Measurements from ENCODE around the gene LRRC4C. TPM values are rescaled to one million over a fixed set of nuclear protein-coding genes. Genes with fewer than 3 reads are reported as not detected.

The LRRC4C gene
- total and polyA plus RNA-seq, 10 of the 15 experiments (the other 5 are each of a cell fraction or from before 2014, with no cell fraction given): 1.5 TPM; not detected in 9

GRCh38 chr11:41175304-41175972 is 284.0 kb downstream of the LRRC4C start:
- H3K36me3 ChIP-seq (ENCODE audit: control insufficient read depth in 2 of 2, insufficient read depth in 2 of 2, low read length in 1 of 2): no peaks in the 10 kb centered on the region
- RAD21 ChIA-PET (ENCODE audit: unreplicated experiment): interaction anchor here (1.2 to 1.4 kb wide), 2 partner anchors 132 to 251 kb away, joined by 3 read pairs; no protein-coding TSS in a partner anchor
- intact Hi-C loops (cut with micrococcal nuclease; ENCODE audit: unreplicated experiment): no loop called here

More at GRCh38 chr11:41175304-41175972, 284.0 kb downstream of the LRRC4C start:
- 0% methylated on average over 1 of the region's 1 CpG for WGBS (ENCODE audit: insufficient coverage, insufficient replicate concordance, low lambda C conversion rate, missing lambda C conversion rate)
- 0 out of 3 replicates have a peak, but pooled peaks have one; percentile 24 for ATAC-seq
- FAIRE-seq: no peak
- H3K9ac ChIP-seq (ENCODE audit: control insufficient read depth, insufficient read depth, low read length): no peak overlapping the region
- H3K79me2 ChIP-seq (ENCODE audit: control insufficient read depth, insufficient read depth, low read length): no peaks in the 10 kb centered on the region
- ChIA-PET SMC1A (ENCODE audit: uncharacterized antibody, unreplicated experiment) (no interaction called here), CTCF (interaction anchor here (1.0 to 1.1 kb wide), 2 partner anchors 15 to 302 kb away, joined by 3 read pairs; no protein-coding TSS in a partner anchor), POLR2A (no interaction called here)
- BruUV-seq (replicated peaks): no TSS peak
- H3K4me1 ChIP-seq (ENCODE audit: control insufficient read depth, insufficient read depth, low read length): no peaks in the 10 kb centered on the region
- H3K9me3 ChIP-seq (replicated peaks; ENCODE audit: control insufficient read depth, insufficient read depth, low read length): no peaks in the 10 kb centered on the region
- no peaks in the 10 kb centered on the region for H4K20me1 ChIP-seq (ENCODE audit: control insufficient read depth, insufficient read depth)
- no peak for DNase-seq (ENCODE audit: low read depth, low spot score)
- H3K27ac ChIP-seq (ENCODE audit: control insufficient read depth, insufficient read depth): no peak overlapping the region
- in situ Hi-C loops (cut with MboI): no loop called here
- H3K4me2 ChIP-seq (ENCODE audit: control insufficient read depth, insufficient read depth): no peak overlapping the region
- no peak overlapping the region for H3K4me3 ChIP-seq
- H2AFZ ChIP-seq (ENCODE audit: control insufficient read depth, low read depth, low read length): no peak overlapping the region
- peak; percentile 17; the same call in 1 of the 2 replicates for TF ChIP-seq RAD21 (IDR thresholded peaks at IDR 0.05; ENCODE audit: insufficient read depth, low read depth, low read length)
- no peak for TF ChIP-seq E4F1 (IDR thresholded peaks at IDR 0.05; ENCODE audit: borderline replicate concordance, partially characterized antibody)
- TF ChIP-seq ATF7 (IDR thresholded peaks at IDR 0.05; ENCODE audit: low read depth): no peak
- TF ChIP-seq REST (IDR thresholded peaks at IDR 0.05; ENCODE audit: low read depth, low read length): no peak
- H3K27me3 ChIP-seq (replicated peaks in 1 of 2; ENCODE audit: control insufficient read depth in 2 of 2, insufficient read depth in 2 of 2, low read length in 1 of 2): no peaks in the 10 kb centered on the region
